Activated CD8-positive, alpha-beta T cell treated with anti-CD3 and anti-CD28 coated beads for 36 hours (primary cell): ENCODE data around the gene CT45A10. TPM values are rescaled to one million over a fixed set of nuclear protein-coding genes. Genes with fewer than 3 reads are reported as not detected.
"Not testable (repeated sequence)": the region's sequence is repeated elsewhere in the genome, so short reads cannot be mapped to it uniquely, and the experiment has no call there.

Source experiments
- ATAC-seq: fragments of 200-7000 bp; cut with Tn5 transposase; one replicate; pipeline ENCODE4 v1.10.0; 2021; ENCODE audit warnings: mild to moderate bottlenecking, moderate library complexity
- CTCF ChIA-PET: fragments of 350-600 bp; sonication (Branson Sonifier 250); formaldehyde crosslinking; loops from one replicate; lab custom pipeline; 2021; ENCODE audit warnings: antibody characterized with exemption; lab: Charles Lee
- POLR2A ChIA-PET: fragments of 350-600 bp; sonication (Branson Sonifier 250); formaldehyde crosslinking; loops from one replicate; lab custom pipeline; 2021; ENCODE audit warnings: antibody characterized with exemption; lab: Charles Lee
- DNase-seq: peaks from one replicate; pipeline ENCODE4 v3.0.0-alpha.2; 2020
- H3K27ac Mint-ChIP-seq: one replicate; pipeline ENCODE4 v1.8.0; 2021; ENCODE audit warnings: mild to moderate bottlenecking, mixed read lengths
- H3K27me3 Mint-ChIP-seq: one replicate; pipeline ENCODE4 v1.8.0; 2021; ENCODE audit warnings: mixed read lengths
- H3K36me3 Mint-ChIP-seq: one replicate; pipeline ENCODE4 v1.8.0; 2021; ENCODE audit warnings: low read depth, mixed read lengths
- H3K4me1 Mint-ChIP-seq: one replicate; pipeline ENCODE4 v1.8.0; 2021; ENCODE audit warnings: low read depth, mixed read lengths
- H3K4me3 Mint-ChIP-seq: one replicate; pipeline ENCODE4 v1.8.0; 2021; ENCODE audit warnings: mild to moderate bottlenecking, moderate library complexity, mixed read lengths
- H3K9me3 Mint-ChIP-seq: one replicate; pipeline ENCODE4 v1.8.0; 2021; ENCODE audit warnings: mixed read lengths
- intact Hi-C: fragments of 100-400 bp; cut with micrococcal nuclease; formaldehyde crosslinking; loops from one replicate; pipeline ENCODE4 v1.10.0; 2022
- total RNA-seq, 2 experiments: library from RNA; stranded (reverse); gene quantifications; one replicate each; pipeline ENCODE4 v1.2.3, GENCODE V29; 2021

CT45A10 gene
- total RNA-seq, 2 experiments from 2014 or later = not detected

DNA sequence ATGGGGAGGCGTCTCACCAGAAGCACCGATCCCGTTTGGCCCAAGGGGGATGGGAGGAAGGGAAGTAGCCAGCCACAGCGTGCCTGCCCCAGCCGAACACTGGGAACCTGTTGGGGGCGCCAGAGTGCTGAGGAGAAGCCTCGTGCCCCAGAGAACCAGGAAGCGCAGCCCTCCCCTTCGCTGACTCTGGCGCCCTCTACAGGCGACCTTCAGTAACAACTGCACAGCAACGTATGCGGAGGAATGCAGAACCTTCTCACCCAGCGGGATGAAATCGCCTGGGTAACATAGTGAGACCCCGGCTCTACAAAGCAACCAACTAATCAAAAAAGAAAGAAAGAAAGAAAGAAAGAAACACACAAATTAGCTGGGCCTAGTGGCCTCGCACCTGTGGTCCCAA, 38.8 kb downstream of the CT45A10 start, which contains the start of gene CT45A8:
Gene CT45A8 (minus strand): TSS at position 101 of the 400 bp plus-strand sequence. CDS start 3,755 bp downstream, outside the sequence.
- ATAC-seq, POLR2A ChIA-PET, H3K36me3 Mint-ChIP-seq, H3K27ac Mint-ChIP-seq, H3K27me3 Mint-ChIP-seq, H3K9me3 Mint-ChIP-seq, H3K4me1 Mint-ChIP-seq, intact Hi-C loops, DNase-seq, CTCF ChIA-PET, H3K4me3 Mint-ChIP-seq: not testable (repeated sequence)

DNA sequence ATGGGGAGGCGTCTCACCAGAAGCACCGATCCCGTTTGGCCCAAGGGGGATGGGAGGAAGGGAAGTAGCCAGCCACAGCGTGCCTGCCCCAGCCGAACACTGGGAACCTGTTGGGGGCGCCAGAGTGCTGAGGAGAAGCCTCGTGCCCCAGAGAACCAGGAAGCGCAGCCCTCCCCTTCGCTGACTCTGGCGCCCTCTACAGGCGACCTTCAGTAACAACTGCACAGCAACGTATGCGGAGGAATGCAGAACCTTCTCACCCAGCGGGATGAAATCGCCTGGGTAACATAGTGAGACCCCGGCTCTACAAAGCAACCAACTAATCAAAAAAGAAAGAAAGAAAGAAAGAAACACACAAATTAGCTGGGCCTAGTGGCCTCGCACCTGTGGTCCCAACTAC, 56.1 kb downstream of the CT45A10 start, which contains the start of gene CT45A7:
Gene CT45A7 (minus strand): TSS at position 101 of the 400 bp plus-strand sequence. CDS start 3,747 bp downstream, outside the sequence.
- DNase-seq, CTCF ChIA-PET, H3K9me3 Mint-ChIP-seq, H3K27ac Mint-ChIP-seq, POLR2A ChIA-PET, H3K4me1 Mint-ChIP-seq, H3K36me3 Mint-ChIP-seq, intact Hi-C loops, H3K4me3 Mint-ChIP-seq, ATAC-seq, H3K27me3 Mint-ChIP-seq: not testable (repeated sequence)

Other genes with a start within 250 kb of the CT45A10 start
- gene CT45A1, start 179.8 kb downstream of the CT45A10 start, total RNA-seq = not detected
- gene CT45A3, start 125.3 kb downstream of the CT45A10 start, total RNA-seq = not detected
- gene CT45A5, start 107.9 kb downstream of the CT45A10 start, total RNA-seq = not detected
- gene CT45A6, start 90.7 kb downstream of the CT45A10 start, total RNA-seq = not detected
- not detected for gene CT45A2, start 73.4 kb downstream of the CT45A10 start, total RNA-seq
- gene CT45A7, start 56.2 kb downstream of the CT45A10 start, total RNA-seq = not detected
- not detected for gene CT45A8, start 38.9 kb downstream of the CT45A10 start, total RNA-seq
- gene CT45A9, start 21.6 kb downstream of the CT45A10 start, total RNA-seq = not detected
- not detected for gene SAGE1, start 272 bp upstream of the CT45A10 start, total RNA-seq
- 10 to 100 TPM; 15.5 to 15.6 TPM for gene MMGT1, start 80.5 kb upstream of the CT45A10 start, total RNA-seq
- 10 to 100 TPM in 1 of 2 experiments, 1 to 10 TPM in 1; 8.7 to 11.3 TPM for gene SLC9A6, start 92.0 kb upstream of the CT45A10 start, total RNA-seq